Measurements from ENCODE around the gene METTL25B. TPM values are rescaled to one million over a fixed set of nuclear protein-coding genes. Genes with fewer than 3 reads are reported as not detected.

Gene METTL25B
- total and polyA plus RNA-seq, 2 of the 13 experiments (the other 11 are each of a cell fraction or from before 2014, with no cell fraction given): 11.9 to 24.0 TPM

- Histone ChIP-seq H4K20me1 (ENCODE audit: insufficient read depth, low read length) (peaks cover 13% of the 10 kb centered on the region), H2AFZ (ENCODE audit: low read length) (no peak overlapping the region), H3K4me1 (ENCODE audit: insufficient read depth, low read length) (peaks cover 54% of the 10 kb centered on the region), H3K27me3 (ENCODE audit: control insufficient read depth in 1 of 2, insufficient read depth in 2 of 2, low read length in 2 of 2) (no peaks in the 10 kb centered on the region; a peak in 1 of 5 replicates), H3K9me3 (ENCODE audit: low read length) (no peaks in the 10 kb centered on the region), H3K36me3 (replicated peaks in 1 of 2; ENCODE audit: control insufficient read depth in 1 of 2, insufficient read depth in 2 of 2, low read length in 2 of 2) (peaks cover 10 to 37% of the 10 kb centered on the region in 2 experiments; a peak in 4 of 5 replicates), H3K4me3 (replicated peaks in 1 of 3; ENCODE audit: insufficient read depth in 1 of 3, low read depth in 2 of 3, low read length in 3 of 3) (no peak overlapping the region), H3K79me2 (ENCODE audit: insufficient read depth, low read length) (peaks cover 51% of the 10 kb centered on the region), H3K27ac (ENCODE audit: extremely low read length, insufficient read depth, low read length) (no peak overlapping the region), H3K4me2 (ENCODE audit: low read depth, low read length) (no peak overlapping the region), H3K9ac (ENCODE audit: insufficient read depth, low read depth, low read length) (no peak overlapping the region)
- in situ Hi-C loops (cut with HindIII; ENCODE audit: extremely low pct_ligation_motif_present, low pct_unique_long_range_greater_than_20kb): no loop called here
- no peak for ATAC-seq
- ChIA-PET CTCF (ENCODE audit: low intra/inter-chr PET ratio, low total read pairs) (no interaction called here), POLR2A (no interaction called here)
- no TSS peak for BruUV-seq (replicated peaks)
- no peak for FAIRE-seq
- intact Hi-C loops (cut with micrococcal nuclease; ENCODE audit: unreplicated experiment): no loop called here
- DNase-seq (ENCODE audit: low spot score): no peak
- WGBS (ENCODE audit: low lambda C conversion rate): 97% methylated on average over 7 of the region's 12 CpGs
- TF ChIP-seq ZNF768 (CRISPR knock-in tag; IDR thresholded peaks at IDR 0.05): no peak
- no peak for TF ChIP-seq DMAP1 (CRISPR knock-in tag; IDR thresholded peaks at IDR 0.05)
- no peak for TF ChIP-seq ZNF615 (CRISPR knock-in tag; IDR thresholded peaks at IDR 0.05; ENCODE audit: borderline replicate concordance)
- no peak for TF ChIP-seq THYN1 (CRISPR knock-in tag; IDR thresholded peaks at IDR 0.05; ENCODE audit: borderline replicate concordance, low read depth)
- no peak for TF ChIP-seq RBAK (CRISPR knock-in tag; IDR thresholded peaks at IDR 0.05)
- TF ChIP-seq ZNF549 (CRISPR knock-in tag; IDR thresholded peaks at IDR 0.05): no peak
- TF ChIP-seq KAT2B (IDR thresholded peaks at IDR 0.05; ENCODE audit: borderline replicate concordance, low read depth, low read length): no peak
- no peak for TF ChIP-seq CENPT (CRISPR knock-in tag; IDR thresholded peaks at IDR 0.05; ENCODE audit: low read depth)
- TF ChIP-seq ZNF788 (CRISPR knock-in tag; IDR thresholded peaks at IDR 0.05; ENCODE audit: borderline replicate concordance): no peak
- no peak for TF ChIP-seq ZNF260 (CRISPR knock-in tag; IDR thresholded peaks at IDR 0.05; ENCODE audit: borderline replicate concordance, low read depth)
- TF ChIP-seq KLF13 (CRISPR knock-in tag; IDR thresholded peaks at IDR 0.05): no peak
Measured at GRCh38 chr1:156744344-156744743, 16.1 kb downstream of the METTL25B start.

Measured in HepG2 (cell line).